Dermis microvascular lymphatic vessel endothelial cell (primary cell): Measurements from ENCODE around the gene KIF26A. TPM values are rescaled to one million over a fixed set of nuclear protein-coding genes. Genes with fewer than 3 reads are reported as not detected.

Experiments
- total RNA-seq: library from RNA; depleted of rRNA; stranded (reverse); fragments of >200 nt; gene quantifications from 2 replicates; pipeline ENCODE4 v1.2.1, GENCODE V29; 2014

Gene KIF26A
- total RNA-seq, 1 donor from 2014 or later: 9.2 TPM

Other genes with a start within 250 kb of the KIF26A start
- gene TDRD9, start 210.1 kb upstream of the KIF26A start, total RNA-seq: 0.26 and 0.76 TPM in 2 replicates
- not detected in 2 replicates for gene RD3L, start 196.1 kb upstream of the KIF26A start, total RNA-seq
- gene ASPG, start 52.9 kb upstream of the KIF26A start, total RNA-seq: not detected in 2 replicates